ENCODE measurements around the gene NR2E1. TPM values are rescaled to one million over a fixed set of nuclear protein-coding genes. Genes with fewer than 3 reads are reported as not detected.

The NR2E1 gene
- total and polyA plus RNA-seq, 10 of the 15 experiments (the other 5 are each of a cell fraction or from before 2014, with no cell fraction given) = not detected

DNA sequence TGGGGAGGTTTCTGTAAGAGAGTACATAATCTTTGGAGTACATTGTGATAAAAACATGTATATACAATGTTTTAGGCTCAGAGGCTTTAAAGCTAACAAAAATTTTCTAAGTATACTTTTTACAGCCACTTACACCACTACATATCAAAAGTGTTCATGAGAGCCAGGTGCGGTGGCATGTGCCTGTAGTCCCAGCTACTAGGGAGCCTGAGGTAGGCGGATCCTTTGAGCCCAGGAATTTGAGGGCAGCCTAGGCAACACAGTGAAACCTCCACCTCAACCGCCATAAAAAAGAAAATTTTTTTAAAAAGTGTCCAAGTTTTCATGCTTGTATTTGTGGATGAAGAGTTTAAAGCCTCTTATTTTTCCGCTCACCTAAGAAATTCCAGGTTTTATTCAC lies 72.5 kb downstream of the NR2E1 start (continued):
- TF ChIP-seq, protein P1, sequence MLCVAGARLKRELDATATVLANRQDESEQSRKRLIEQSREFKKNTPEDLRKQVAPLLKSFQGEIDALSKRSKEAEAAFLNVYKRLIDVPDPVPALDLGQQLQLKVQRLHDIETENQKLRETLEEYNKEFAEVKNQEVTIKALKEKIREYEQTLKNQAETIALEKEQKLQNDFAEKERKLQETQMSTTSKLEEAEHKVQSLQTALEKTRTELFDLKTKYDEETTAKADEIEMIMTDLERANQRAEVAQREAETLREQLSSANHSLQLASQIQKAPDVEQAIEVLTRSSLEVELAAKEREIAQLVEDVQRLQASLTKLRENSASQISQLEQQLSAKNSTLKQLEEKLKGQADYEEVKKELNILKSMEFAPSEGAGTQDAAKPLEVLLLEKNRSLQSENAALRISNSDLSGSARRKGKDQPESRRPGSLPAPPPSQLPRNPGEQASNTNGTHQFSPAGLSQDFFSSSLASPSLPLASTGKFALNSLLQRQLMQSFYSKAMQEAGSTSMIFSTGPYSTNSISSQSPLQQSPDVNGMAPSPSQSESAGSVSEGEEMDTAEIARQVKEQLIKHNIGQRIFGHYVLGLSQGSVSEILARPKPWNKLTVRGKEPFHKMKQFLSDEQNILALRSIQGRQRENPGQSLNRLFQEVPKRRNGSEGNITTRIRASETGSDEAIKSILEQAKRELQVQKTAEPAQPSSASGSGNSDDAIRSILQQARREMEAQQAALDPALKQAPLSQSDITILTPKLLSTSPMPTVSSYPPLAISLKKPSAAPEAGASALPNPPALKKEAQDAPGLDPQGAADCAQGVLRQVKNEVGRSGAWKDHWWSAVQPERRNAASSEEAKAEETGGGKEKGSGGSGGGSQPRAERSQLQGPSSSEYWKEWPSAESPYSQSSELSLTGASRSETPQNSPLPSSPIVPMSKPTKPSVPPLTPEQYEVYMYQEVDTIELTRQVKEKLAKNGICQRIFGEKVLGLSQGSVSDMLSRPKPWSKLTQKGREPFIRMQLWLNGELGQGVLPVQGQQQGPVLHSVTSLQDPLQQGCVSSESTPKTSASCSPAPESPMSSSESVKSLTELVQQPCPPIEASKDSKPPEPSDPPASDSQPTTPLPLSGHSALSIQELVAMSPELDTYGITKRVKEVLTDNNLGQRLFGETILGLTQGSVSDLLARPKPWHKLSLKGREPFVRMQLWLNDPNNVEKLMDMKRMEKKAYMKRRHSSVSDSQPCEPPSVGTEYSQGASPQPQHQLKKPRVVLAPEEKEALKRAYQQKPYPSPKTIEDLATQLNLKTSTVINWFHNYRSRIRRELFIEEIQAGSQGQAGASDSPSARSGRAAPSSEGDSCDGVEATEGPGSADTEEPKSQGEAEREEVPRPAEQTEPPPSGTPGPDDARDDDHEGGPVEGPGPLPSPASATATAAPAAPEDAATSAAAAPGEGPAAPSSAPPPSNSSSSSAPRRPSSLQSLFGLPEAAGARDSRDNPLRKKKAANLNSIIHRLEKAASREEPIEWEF (IDR thresholded peaks at IDR 0.05; ENCODE audit: insufficient replicate concordance, low read depth, low read length) = no peak
- TF ChIP-seq MXI1 (IDR thresholded peaks at IDR 0.05; ENCODE audit: low read depth, low read length) (no peak), ETV6 (conservative IDR thresholded peaks at IDR 0.05 in 1 of 2, IDR thresholded peaks at IDR 0.05 in 1 of 2; ENCODE audit: borderline replicate concordance in 1 of 2, low read depth in 1 of 2) (no peak), YBX1 (IDR thresholded peaks at IDR 0.05) (no peak), POLR2A (IDR thresholded peaks at IDR 0.05; ENCODE audit: low read depth, low read length) (no peak)
- TF ChIP-seq, protein P2, sequence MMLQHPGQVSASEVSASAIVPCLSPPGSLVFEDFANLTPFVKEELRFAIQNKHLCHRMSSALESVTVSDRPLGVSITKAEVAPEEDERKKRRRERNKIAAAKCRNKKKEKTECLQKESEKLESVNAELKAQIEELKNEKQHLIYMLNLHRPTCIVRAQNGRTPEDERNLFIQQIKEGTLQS (IDR thresholded peaks at IDR 0.05; ENCODE audit: borderline replicate concordance, extremely low read depth, low read depth, low read length) = no peak

Other genes with a start within 250 kb of the NR2E1 start
- gene SEC63, start 207.8 kb upstream of the NR2E1 start, total RNA-seq (2014; rRNA removed) = 10.1 and 12.9 TPM in 2 replicates
- gene SEC63, start 207.8 kb upstream of the NR2E1 start, total RNA-seq (2014; rRNA removed; fragmentation: Illumina TruSeq; extraction: Trizol) = 20.5 and 20.7 TPM in 2 replicates
- gene SEC63, start 207.8 kb upstream of the NR2E1 start, total RNA-seq (2021) = 63.1 and 73.0 TPM in 2 replicates
- 44.4 and 78.7 TPM in 2 replicates for gene SEC63, start 207.8 kb upstream of the NR2E1 start, polyA plus RNA-seq (2011; rRNA removed)
- 40.0 and 53.2 TPM in 2 replicates for gene SEC63, start 207.8 kb upstream of the NR2E1 start, polyA plus RNA-seq (2014; fragmentation: Illumina TruSeq; extraction: Trizol)
- 10 to 100 TPM; 22.9 to 28.5 TPM for gene SEC63, start 207.8 kb upstream of the NR2E1 start, polyA plus RNA-seq (2014; fragmentation: Nextera tagmentation; extraction: Ambion mirVana)
- 24.5 and 26.5 TPM in 2 replicates for gene SEC63, start 207.8 kb upstream of the NR2E1 start, polyA plus RNA-seq (2014; rRNA removed)
- gene SEC63, start 207.8 kb upstream of the NR2E1 start, polyA plus RNA-seq (2016; fragmentation: Nextera tagmentation; extraction: Ambion mirVana) = 10 to 100 TPM; 83.2 to 87.0 TPM
- gene OSTM1, start 91.3 kb upstream of the NR2E1 start, total RNA-seq (2014; rRNA removed) = 6.3 and 6.4 TPM in 2 replicates
- 5.4 and 7.6 TPM in 2 replicates for gene OSTM1, start 91.3 kb upstream of the NR2E1 start, total RNA-seq (2014; rRNA removed; fragmentation: Illumina TruSeq; extraction: Trizol)
- 10.6 and 13.9 TPM in 2 replicates for gene OSTM1, start 91.3 kb upstream of the NR2E1 start, total RNA-seq (2021)
- gene OSTM1, start 91.3 kb upstream of the NR2E1 start, polyA plus RNA-seq (2011; rRNA removed) = 17.1 and 28.7 TPM in 2 replicates
- gene OSTM1, start 91.3 kb upstream of the NR2E1 start, polyA plus RNA-seq (2014; fragmentation: Illumina TruSeq; extraction: Trizol) = 5.2 and 8.7 TPM in 2 replicates
- 1 to 10 TPM; 3.1 to 4.7 TPM for gene OSTM1, start 91.3 kb upstream of the NR2E1 start, polyA plus RNA-seq (2014; fragmentation: Nextera tagmentation; extraction: Ambion mirVana)
- 3.0 and 6.7 TPM in 2 replicates for gene OSTM1, start 91.3 kb upstream of the NR2E1 start, polyA plus RNA-seq (2014; rRNA removed)
- gene OSTM1, start 91.3 kb upstream of the NR2E1 start, polyA plus RNA-seq (2016; fragmentation: Nextera tagmentation; extraction: Ambion mirVana) = 1 to 10 TPM; 6.4 to 8.6 TPM
- 82.3 and 103 TPM in 2 replicates for gene SNX3, start 95.0 kb downstream of the NR2E1 start, total RNA-seq (2014; rRNA removed)
- gene SNX3, start 95.0 kb downstream of the NR2E1 start, total RNA-seq (2014; rRNA removed; fragmentation: Illumina TruSeq; extraction: Trizol) = 91.2 and 98.9 TPM in 2 replicates
- gene SNX3, start 95.0 kb downstream of the NR2E1 start, total RNA-seq (2021) = 70.0 and 72.6 TPM in 2 replicates
- gene SNX3, start 95.0 kb downstream of the NR2E1 start, polyA plus RNA-seq (2011; rRNA removed) = 297 and 428 TPM in 2 replicates
- gene SNX3, start 95.0 kb downstream of the NR2E1 start, polyA plus RNA-seq (2014; fragmentation: Illumina TruSeq; extraction: Trizol) = 152 and 161 TPM in 2 replicates
- gene SNX3, start 95.0 kb downstream of the NR2E1 start, polyA plus RNA-seq (2014; fragmentation: Nextera tagmentation; extraction: Ambion mirVana) = 10 to 100 TPM; 43.7 to 78.6 TPM
- gene SNX3, start 95.0 kb downstream of the NR2E1 start, polyA plus RNA-seq (2014; rRNA removed) = 92.2 and 95.0 TPM in 2 replicates
- gene SNX3, start 95.0 kb downstream of the NR2E1 start, polyA plus RNA-seq (2016; fragmentation: Nextera tagmentation; extraction: Ambion mirVana) = 100 to 1,000 TPM; 161 to 170 TPM
- gene AFG1L, start 129.0 kb downstream of the NR2E1 start, total RNA-seq (2014; rRNA removed) = 2.4 and 3.1 TPM in 2 replicates
- 5.1 and 5.2 TPM in 2 replicates for gene AFG1L, start 129.0 kb downstream of the NR2E1 start, total RNA-seq (2014; rRNA removed; fragmentation: Illumina TruSeq; extraction: Trizol)
- gene AFG1L, start 129.0 kb downstream of the NR2E1 start, total RNA-seq (2021) = 8.2 and 9.9 TPM in 2 replicates
- gene AFG1L, start 129.0 kb downstream of the NR2E1 start, polyA plus RNA-seq (2011; rRNA removed) = 4.9 and 5.5 TPM in 2 replicates
- 3.1 and 4.1 TPM in 2 replicates for gene AFG1L, start 129.0 kb downstream of the NR2E1 start, polyA plus RNA-seq (2014; fragmentation: Illumina TruSeq; extraction: Trizol)
- 1 to 10 TPM; 2.4 to 3.6 TPM for gene AFG1L, start 129.0 kb downstream of the NR2E1 start, polyA plus RNA-seq (2014; fragmentation: Nextera tagmentation; extraction: Ambion mirVana)
- 2.0 and 2.3 TPM in 2 replicates for gene AFG1L, start 129.0 kb downstream of the NR2E1 start, polyA plus RNA-seq (2014; rRNA removed)
- 1 to 10 TPM; 6.1 to 9.0 TPM for gene AFG1L, start 129.0 kb downstream of the NR2E1 start, polyA plus RNA-seq (2016; fragmentation: Nextera tagmentation; extraction: Ambion mirVana)

Measured in GM12878 (cell line).